HepG2 (cell line): ENCODE measurements around the gene CYP2W1. TPM values are rescaled to one million over a fixed set of nuclear protein-coding genes. Genes with fewer than 3 reads are reported as not detected.

Experiments
- ARID3A ChIP-seq: IDR thresholded peaks from 2 replicates; pipeline ENCODE4 v1.6.1; 2012; ENCODE audit warnings: low read depth, low read length, improper control_type of control experiment
- BRCA1 ChIP-seq: sonication (generic); formaldehyde crosslinking; IDR thresholded peaks from 2 replicates; pipeline ENCODE4 v1.4.0; 2020; ENCODE audit warnings: missing genetic modification reagents
- CBX1 ChIP-seq: IDR thresholded peaks from one replicate; pipeline ENCODE4 v1.6.1; 2016; ENCODE audit warnings: antibody characterized with exemption, low read depth
- DMTF1 ChIP-seq: sonication (generic); formaldehyde crosslinking; IDR thresholded peaks from 2 replicates; pipeline ENCODE4 v1.4.0; 2020; ENCODE audit warnings: mild to moderate bottlenecking, missing genetic modification reagents
- ETV5 ChIP-seq: IDR thresholded peaks from 2 replicates; pipeline ENCODE4 v1.6.1; 2018; ENCODE audit warnings: missing biosample characterization, missing genetic modification reagents, inconsistent platforms, borderline replicate concordance
- HMG20A ChIP-seq: IDR thresholded peaks from 2 replicates; pipeline ENCODE4 v1.6.1; 2016; ENCODE audit warnings: borderline replicate concordance
- KAT7 ChIP-seq: IDR thresholded peaks from 2 replicates; pipeline ENCODE4 v1.6.1; 2018; ENCODE audit warnings: borderline replicate concordance, missing compliant biosample characterization
- KLF15 ChIP-seq: sonication (generic); formaldehyde crosslinking; IDR thresholded peaks from 2 replicates; pipeline ENCODE4 v1.8.1; 2023; ENCODE audit warnings: borderline replicate concordance, mild to moderate bottlenecking, inconsistent platforms, missing genetic modification reagents, mixed read lengths
- PITX1 ChIP-seq: sonication (generic); formaldehyde crosslinking; IDR thresholded peaks from 2 replicates; pipeline ENCODE4 v1.5.1; 2020; ENCODE audit warnings: mild to moderate bottlenecking, missing genetic modification reagents
- SALL1 ChIP-seq: sonication (generic); formaldehyde crosslinking; IDR thresholded peaks from 2 replicates; pipeline ENCODE4 v1.8.0; 2022; ENCODE audit warnings: mild to moderate bottlenecking, missing genetic modification reagents
- SP2 ChIP-seq: sonication (generic); formaldehyde crosslinking; IDR thresholded peaks from 2 replicates; pipeline ENCODE4 v1.5.1; 2020; ENCODE audit warnings: mild to moderate bottlenecking, missing genetic modification reagents
- SPEN ChIP-seq: sonication (generic); formaldehyde crosslinking; IDR thresholded peaks from 2 replicates; pipeline ENCODE4 v1.5.1; 2020; ENCODE audit warnings: low read depth, mild to moderate bottlenecking, missing genetic modification reagents
- ZEB1 ChIP-seq: IDR thresholded peaks from 2 replicates; pipeline ENCODE4 v1.6.1; 2012; ENCODE audit warnings: mild to moderate bottlenecking, low read depth, inconsistent platforms; ENCODE audit not compliant: insufficient replicate concordance
- ZNF326 ChIP-seq: sonication (generic); formaldehyde crosslinking; IDR thresholded peaks from 2 replicates; pipeline ENCODE4 v1.4.0; 2020; ENCODE audit warnings: missing genetic modification reagents, borderline replicate concordance
- ZNF550 ChIP-seq: sonication (generic); formaldehyde crosslinking; IDR thresholded peaks from 2 replicates; pipeline ENCODE4 v1.4.0; 2020; ENCODE audit warnings: mild to moderate bottlenecking, missing genetic modification reagents, borderline replicate concordance
- ZNF552 ChIP-seq: sonication (generic); formaldehyde crosslinking; IDR thresholded peaks from 2 replicates; pipeline ENCODE4 v1.9.0; 2022; ENCODE audit warnings: missing genetic modification reagents, mild to moderate bottlenecking, borderline replicate concordance
- ZNF567 ChIP-seq: sonication (generic); formaldehyde crosslinking; IDR thresholded peaks from 2 replicates; pipeline ENCODE4 v1.8.1; 2023; ENCODE audit warnings: mild to moderate bottlenecking, missing genetic modification reagents, borderline replicate concordance
- ZNF709 ChIP-seq: sonication (generic); formaldehyde crosslinking; IDR thresholded peaks from 2 replicates; pipeline ENCODE4 v1.5.0; 2020; ENCODE audit warnings: mild to moderate bottlenecking, missing genetic modification reagents
- ZNF780A ChIP-seq: sonication (generic); formaldehyde crosslinking; IDR thresholded peaks from 2 replicates; pipeline ENCODE4 v1.8.0; 2022; ENCODE audit warnings: mild to moderate bottlenecking, missing genetic modification reagents, moderate library complexity
- ZNF879 ChIP-seq: sonication (generic); formaldehyde crosslinking; IDR thresholded peaks from 2 replicates; pipeline ENCODE4 v1.8.1; 2023; ENCODE audit warnings: missing genetic modification reagents
- polyA plus RNA-seq, 8 experiments: library from polyadenylated mRNA; depleted of rRNA in 3 of 8; stranded (reverse) in 7 of 8; unstranded in 1 of 8; fragments of >200 nt; fragmentation: Illumina TruSeq in 4 of 8; extraction: Trizol in 4 of 8; gene quantifications; 2 replicates each; pipeline versions ENCODE4 v1.2.1 to v1.2.3, GENCODE V29; 2011 to 2016; ENCODE audit warnings: low read depth in 4 of 8, missing spikeins in 1 of 8, mixed read lengths in 1 of 8; ENCODE audit not compliant: insufficient read depth in 1 of 8
- total RNA-seq, 5 experiments: library from RNA; depleted of rRNA; stranded (reverse); fragments of >200 nt; fragmentation: Illumina TruSeq; extraction: Trizol; gene quantifications; 2 replicates each; pipeline ENCODE4 v1.2.3, GENCODE V29; 2016; ENCODE audit warnings: low read depth in 1 of 5
- TF ChIP-seq, protein P1 (sequence below): sonication (generic); formaldehyde crosslinking; IDR thresholded peaks from 2 replicates; pipeline ENCODE4 v1.4.0; 2020; ENCODE audit warnings: mild to moderate bottlenecking, missing genetic modification reagents
- TF ChIP-seq, protein P2 (sequence below): sonication (generic); formaldehyde crosslinking; IDR thresholded peaks from 2 replicates; pipeline ENCODE4 v1.4.0; 2020; ENCODE audit warnings: mild to moderate bottlenecking, missing genetic modification reagents

The CYP2W1 gene
- total and polyA plus RNA-seq, 2 of the 13 experiments (the other 11 are each of a cell fraction or from before 2014, with no cell fraction given), result 19.5 to 31.7 TPM

GRCh38 chr7:992709-993607, 10.0 kb downstream of the CYP2W1 start (continued):
- TF ChIP-seq, protein P1, sequence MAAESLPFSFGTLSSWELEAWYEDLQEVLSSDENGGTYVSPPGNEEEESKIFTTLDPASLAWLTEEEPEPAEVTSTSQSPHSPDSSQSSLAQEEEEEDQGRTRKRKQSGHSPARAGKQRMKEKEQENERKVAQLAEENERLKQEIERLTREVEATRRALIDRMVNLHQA (CRISPR knock-in tag), result no peak
- TF ChIP-seq BRCA1, result no peak; the same call in 1 of the 2 replicates
- TF ChIP-seq ZNF550, result 0 out of 2 replicates have a peak, but pooled peaks have one; percentile 73
- TF ChIP-seq ZNF879, result no peak
- peak; percentile 39; the same call in 1 of the 2 replicates for TF ChIP-seq ZNF780A (CRISPR knock-in tag)
- peak; percentile 40 for TF ChIP-seq HMG20A (CRISPR knock-in tag)
- TF ChIP-seq SPEN (CRISPR knock-in tag), result peak; percentile 92
- 0 out of 2 replicates have a peak, but pooled peaks have one; percentile 65 for TF ChIP-seq DMTF1 (CRISPR knock-in tag)
- peak; percentile 97 for TF ChIP-seq ZNF567 (CRISPR knock-in tag)
- TF ChIP-seq, protein P2, sequence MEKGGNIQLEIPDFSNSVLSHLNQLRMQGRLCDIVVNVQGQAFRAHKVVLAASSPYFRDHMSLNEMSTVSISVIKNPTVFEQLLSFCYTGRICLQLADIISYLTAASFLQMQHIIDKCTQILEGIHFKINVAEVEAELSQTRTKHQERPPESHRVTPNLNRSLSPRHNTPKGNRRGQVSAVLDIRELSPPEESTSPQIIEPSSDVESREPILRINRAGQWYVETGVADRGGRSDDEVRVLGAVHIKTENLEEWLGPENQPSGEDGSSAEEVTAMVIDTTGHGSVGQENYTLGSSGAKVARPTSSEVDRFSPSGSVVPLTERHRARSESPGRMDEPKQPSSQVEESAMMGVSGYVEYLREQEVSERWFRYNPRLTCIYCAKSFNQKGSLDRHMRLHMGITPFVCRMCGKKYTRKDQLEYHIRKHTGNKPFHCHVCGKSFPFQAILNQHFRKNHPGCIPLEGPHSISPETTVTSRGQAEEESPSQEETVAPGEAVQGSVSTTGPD (CRISPR knock-in tag), result no peak
- TF ChIP-seq KLF15 (CRISPR knock-in tag), result no peak
- peak; percentile 89 for TF ChIP-seq SALL1
- TF ChIP-seq ZEB1, result no peak
- TF ChIP-seq ZNF709, result no peak; the same call in 1 of the 2 replicates
- TF ChIP-seq ARID3A, result 0 out of 2 replicates have a peak, but pooled peaks have one; percentile 41
- peak; percentile 84 for TF ChIP-seq CBX1
- peak; percentile 54 for TF ChIP-seq SP2 (CRISPR knock-in tag)
- 0 out of 2 replicates have a peak, but pooled peaks have one; percentile 40 for TF ChIP-seq PITX1 (CRISPR knock-in tag)
- peak; percentile 89; the same call in 1 of the 2 replicates for TF ChIP-seq KAT7 (CRISPR knock-in tag)
- TF ChIP-seq ZNF552 (CRISPR knock-in tag), result peak; percentile 18; the same call in 1 of the 2 replicates
- no peak for TF ChIP-seq ZNF326 (CRISPR knock-in tag)
- TF ChIP-seq ETV5 (CRISPR knock-in tag), result peak; percentile 59; the same call in 1 of the 2 replicates
